Measurements from ENCODE around the gene INCA1.
A peak's percentile ranks its signal among the peaks of the same experiment; 100 is the strongest.

The INCA1 gene

GRCh38 chr17:4945176-4945943, 52.0 kb downstream of the INCA1 start:
- Histone ChIP-seq H3K27ac (replicated peaks) (peak overlapping the region; percentile 98), H3K4me3 (replicated peaks; ENCODE audit: insufficient read depth, low read length) (peak overlapping the region; percentile 67), H3K27me3 (ENCODE audit: insufficient read depth, poor library complexity, severe bottlenecking) (no peaks in the 10 kb centered on the region)
- TF ChIP-seq POLR2AphosphoS5 (IDR thresholded peaks at IDR 0.05; ENCODE audit: low read depth) (peak; percentile 85), SPI1 (IDR thresholded peaks at IDR 0.05; ENCODE audit: borderline replicate concordance, low read depth) (no peak)
- DNase-seq (ENCODE audit: low read depth in 1 of 2, low spot score in 1 of 2), result peak; percentile 67 to 71

GRCh38 chr17:4944554-4945175, 52.7 kb downstream of the INCA1 start:
- H3K4me3 ChIP-seq (replicated peaks; ENCODE audit: insufficient read depth, low read length), result peak overlapping the region; percentile 4
- TF ChIP-seq GABPA (IDR thresholded peaks at IDR 0.05; ENCODE audit: low read depth) (no peak), POLR2AphosphoS5 (IDR thresholded peaks at IDR 0.05; ENCODE audit: low read depth) (no peak), CTCF (IDR thresholded peaks at IDR 0.05; ENCODE audit: insufficient read depth, low read length) (no peak), REST (IDR thresholded peaks at IDR 0.05; ENCODE audit: insufficient replicate concordance, low read depth) (no peak), SPI1 (IDR thresholded peaks at IDR 0.05; ENCODE audit: borderline replicate concordance, low read depth) (no peak)
- peak overlapping the region; percentile 98 for H3K27ac ChIP-seq (replicated peaks)
- no peak for DNase-seq (ENCODE audit: low read depth in 1 of 2, low spot score in 1 of 2)
- H3K27me3 ChIP-seq (ENCODE audit: insufficient read depth, poor library complexity, severe bottlenecking), result no peaks in the 10 kb centered on the region

- H3K27ac ChIP-seq (replicated peaks), result peak overlapping the region; percentile 98
- no peak overlapping the region for H3K4me3 ChIP-seq (replicated peaks; ENCODE audit: insufficient read depth, low read length)
- peak; percentile 83; the same call in 1 of the 2 replicates for TF ChIP-seq SPI1 (IDR thresholded peaks at IDR 0.05; ENCODE audit: borderline replicate concordance, low read depth)
- TF ChIP-seq CTCF (IDR thresholded peaks at IDR 0.05; ENCODE audit: insufficient read depth, low read length), result no peak
- TF ChIP-seq REST (IDR thresholded peaks at IDR 0.05; ENCODE audit: insufficient replicate concordance, low read depth), result no peak
- peak in 1 of 2 experiments; percentile 77 for DNase-seq (ENCODE audit: low read depth in 1 of 2, low spot score in 1 of 2)
- H3K27me3 ChIP-seq (ENCODE audit: insufficient read depth, poor library complexity, severe bottlenecking), result no peaks in the 10 kb centered on the region
Measured at GRCh38 chr17:4944163-4944553, 53.2 kb downstream of the INCA1 start.

GRCh38 chr17:4942760-4943508, 54.4 kb downstream of the INCA1 start:
- Histone ChIP-seq H3K4me3 (replicated peaks; ENCODE audit: insufficient read depth, low read length) (no peak overlapping the region), H3K27ac (replicated peaks) (peak overlapping the region; percentile 98), H3K27me3 (ENCODE audit: insufficient read depth, poor library complexity, severe bottlenecking) (no peaks in the 10 kb centered on the region)
- TF ChIP-seq CTCF (IDR thresholded peaks at IDR 0.05; ENCODE audit: insufficient read depth, low read length) (no peak), POLR2AphosphoS5 (IDR thresholded peaks at IDR 0.05; ENCODE audit: low read depth) (no peak), GABPA (IDR thresholded peaks at IDR 0.05; ENCODE audit: low read depth) (no peak), SPI1 (IDR thresholded peaks at IDR 0.05; ENCODE audit: borderline replicate concordance, low read depth) (no peak), REST (IDR thresholded peaks at IDR 0.05; ENCODE audit: insufficient replicate concordance, low read depth) (no peak)
- DNase-seq (ENCODE audit: low read depth in 1 of 2, low spot score in 1 of 2), result no peak
